PC-9 (cell line): ENCODE results near the gene ZC3H6.

Source experiments
- CTCF ChIP-seq: fragments of 200-600 bp; sonication (generic); conservative IDR thresholded peaks from 2 replicates; pipeline ENCODE4 v1.6.1; 2017; ENCODE audit warnings: mixed run types, antibody characterized with exemption, mild to moderate bottlenecking, moderate library complexity
- EZH2 ChIP-seq: fragments of 200-600 bp; sonication (generic); IDR thresholded peaks from 2 replicates; pipeline ENCODE4 v1.8.0; 2017; ENCODE audit warnings: antibody characterized with exemption, low read depth

GRCh38 chr2:112311932-112312331 lies 36.5 kb downstream of the ZC3H6 start:
- TF ChIP-seq CTCF, result no peak
- no peak for TF ChIP-seq EZH2
